ENCODE measurements around the gene LRRC37B.
"Not testable (repeated sequence)": the region's sequence is repeated elsewhere in the genome, so short reads cannot be mapped to it uniquely, and the experiment has no call there.

The LRRC37B gene

GRCh38 chr17:32084942-32085829 lies 78.0 kb downstream of the LRRC37B start:
- H3K36me3 ChIP-seq (ENCODE audit: control insufficient read depth in 2 of 2, insufficient read depth in 2 of 2, low read length in 2 of 2); H3K4me3 ChIP-seq (ENCODE audit: low read length in 2 of 2); H3K27me3 ChIP-seq (ENCODE audit: control insufficient read depth in 2 of 2, insufficient read depth in 2 of 2, low read length in 2 of 2); H3K9me3 ChIP-seq (ENCODE audit: control insufficient read depth in 2 of 2, low read length in 2 of 2); H3K4me1 ChIP-seq (ENCODE audit: control insufficient read depth in 2 of 2, insufficient read depth in 2 of 2, low read length in 2 of 2); H3K27ac ChIP-seq (ENCODE audit: low read depth in 2 of 2, low read length in 2 of 2); H3K9ac ChIP-seq (ENCODE audit: low read depth in 1 of 2, low read length in 2 of 2): not testable (repeated sequence)

- not testable (repeated sequence) for H3K9me3 ChIP-seq (ENCODE audit: control insufficient read depth in 2 of 2, low read length in 2 of 2); H3K4me1 ChIP-seq (ENCODE audit: control insufficient read depth in 2 of 2, insufficient read depth in 2 of 2, low read length in 2 of 2); H3K36me3 ChIP-seq (ENCODE audit: control insufficient read depth in 2 of 2, insufficient read depth in 2 of 2, low read length in 2 of 2); H3K9ac ChIP-seq (ENCODE audit: low read depth in 1 of 2, low read length in 2 of 2); H3K27me3 ChIP-seq (ENCODE audit: control insufficient read depth in 2 of 2, insufficient read depth in 2 of 2, low read length in 2 of 2); H3K27ac ChIP-seq (ENCODE audit: low read depth in 2 of 2, low read length in 2 of 2); H3K4me3 ChIP-seq (ENCODE audit: low read length in 2 of 2)
These were observed 79.7 kb downstream of the LRRC37B start for GRCh38 chr17:32086833-32087232.

- H3K4me3 ChIP-seq (ENCODE audit: low read length in 2 of 2); H3K9me3 ChIP-seq (ENCODE audit: control insufficient read depth in 2 of 2, low read length in 2 of 2): not testable (repeated sequence)
These were observed 84.9 kb downstream of the LRRC37B start for GRCh38 chr17:32092062-32092461.

GRCh38 chr17:32099686-32100085 lies 92.5 kb downstream of the LRRC37B start:
- H3K9ac ChIP-seq (ENCODE audit: low read depth in 1 of 2, low read length in 2 of 2) = no peak overlapping the region
- H3K27me3 ChIP-seq (ENCODE audit: control insufficient read depth in 2 of 2, insufficient read depth in 2 of 2, low read length in 2 of 2) = no peaks in the 10 kb centered on the region
- no peak overlapping the region for H3K4me3 ChIP-seq (ENCODE audit: low read length in 2 of 2)
- H3K9me3 ChIP-seq (ENCODE audit: control insufficient read depth in 2 of 2, low read length in 2 of 2) = no peaks in the 10 kb centered on the region
- H3K4me1 ChIP-seq (ENCODE audit: control insufficient read depth in 2 of 2, insufficient read depth in 2 of 2, low read length in 2 of 2) = peaks cover 7 to 8% of the 10 kb centered on the region in 2 donors
- H3K27ac ChIP-seq (ENCODE audit: low read depth in 2 of 2, low read length in 2 of 2) = no peak overlapping the region
- H3K36me3 ChIP-seq (ENCODE audit: control insufficient read depth in 2 of 2, insufficient read depth in 2 of 2, low read length in 2 of 2) = no peaks in the 10 kb centered on the region

More at GRCh38 chr17:32092062-32092461, 84.9 kb downstream of the LRRC37B start:
- H3K27ac ChIP-seq (ENCODE audit: low read depth in 2 of 2, low read length in 2 of 2); H3K9ac ChIP-seq (ENCODE audit: low read depth in 1 of 2, low read length in 2 of 2); H3K27me3 ChIP-seq (ENCODE audit: control insufficient read depth in 2 of 2, insufficient read depth in 2 of 2, low read length in 2 of 2); H3K36me3 ChIP-seq (ENCODE audit: control insufficient read depth in 2 of 2, insufficient read depth in 2 of 2, low read length in 2 of 2); H3K4me1 ChIP-seq (ENCODE audit: control insufficient read depth in 2 of 2, insufficient read depth in 2 of 2, low read length in 2 of 2): not testable (repeated sequence)

GRCh38 chr17:32100323-32100722 lies 93.1 kb downstream of the LRRC37B start:
- H3K9ac ChIP-seq (ENCODE audit: low read depth in 1 of 2, low read length in 2 of 2); H3K27ac ChIP-seq (ENCODE audit: low read depth in 2 of 2, low read length in 2 of 2); H3K9me3 ChIP-seq (ENCODE audit: control insufficient read depth in 2 of 2, low read length in 2 of 2); H3K4me3 ChIP-seq (ENCODE audit: low read length in 2 of 2); H3K27me3 ChIP-seq (ENCODE audit: control insufficient read depth in 2 of 2, insufficient read depth in 2 of 2, low read length in 2 of 2); H3K4me1 ChIP-seq (ENCODE audit: control insufficient read depth in 2 of 2, insufficient read depth in 2 of 2, low read length in 2 of 2); H3K36me3 ChIP-seq (ENCODE audit: control insufficient read depth in 2 of 2, insufficient read depth in 2 of 2, low read length in 2 of 2): not testable (repeated sequence)

- Histone ChIP-seq H3K27me3 (ENCODE audit: control insufficient read depth in 2 of 2, insufficient read depth in 2 of 2, low read length in 2 of 2) (no peaks in the 10 kb centered on the region), H3K9ac (ENCODE audit: low read depth in 1 of 2, low read length in 2 of 2) (no peak overlapping the region), H3K4me1 (ENCODE audit: control insufficient read depth in 2 of 2, insufficient read depth in 2 of 2, low read length in 2 of 2) (peaks cover 7 to 8% of the 10 kb centered on the region in 2 donors), H3K4me3 (ENCODE audit: low read length in 2 of 2) (no peak overlapping the region), H3K36me3 (ENCODE audit: control insufficient read depth in 2 of 2, insufficient read depth in 2 of 2, low read length in 2 of 2) (no peaks in the 10 kb centered on the region), H3K27ac (ENCODE audit: low read depth in 2 of 2, low read length in 2 of 2) (no peak overlapping the region), H3K9me3 (ENCODE audit: control insufficient read depth in 2 of 2, low read length in 2 of 2) (no peaks in the 10 kb centered on the region)
These were observed 93.9 kb downstream of the LRRC37B start for GRCh38 chr17:32100971-32101631.

- Histone ChIP-seq H3K9ac (ENCODE audit: low read depth in 1 of 2, low read length in 2 of 2) (no peak overlapping the region), H3K27ac (ENCODE audit: low read depth in 2 of 2, low read length in 2 of 2) (no peak overlapping the region), H3K4me1 (ENCODE audit: control insufficient read depth in 2 of 2, insufficient read depth in 2 of 2, low read length in 2 of 2) (peaks cover 10 to 11% of the 10 kb centered on the region in 2 donors), H3K27me3 (ENCODE audit: control insufficient read depth in 2 of 2, insufficient read depth in 2 of 2, low read length in 2 of 2) (no peaks in the 10 kb centered on the region), H3K36me3 (ENCODE audit: control insufficient read depth in 2 of 2, insufficient read depth in 2 of 2, low read length in 2 of 2) (no peaks in the 10 kb centered on the region), H3K4me3 (ENCODE audit: low read length in 2 of 2) (no peak overlapping the region), H3K9me3 (ENCODE audit: control insufficient read depth in 2 of 2, low read length in 2 of 2) (no peaks in the 10 kb centered on the region)
These were observed 95.0 kb downstream of the LRRC37B start for GRCh38 chr17:32102172-32102571.

GRCh38 chr17:32102646-32103186 lies 95.5 kb downstream of the LRRC37B start:
- Histone ChIP-seq H3K9ac (ENCODE audit: low read depth in 1 of 2, low read length in 2 of 2) (no peak overlapping the region), H3K4me1 (ENCODE audit: control insufficient read depth in 2 of 2, insufficient read depth in 2 of 2, low read length in 2 of 2) (peaks cover 10 to 11% of the 10 kb centered on the region in 2 donors), H3K9me3 (ENCODE audit: control insufficient read depth in 2 of 2, low read length in 2 of 2) (no peaks in the 10 kb centered on the region), H3K27ac (ENCODE audit: low read depth in 2 of 2, low read length in 2 of 2) (no peak overlapping the region), H3K4me3 (ENCODE audit: low read length in 2 of 2) (no peak overlapping the region), H3K36me3 (ENCODE audit: control insufficient read depth in 2 of 2, insufficient read depth in 2 of 2, low read length in 2 of 2) (no peaks in the 10 kb centered on the region), H3K27me3 (ENCODE audit: control insufficient read depth in 2 of 2, insufficient read depth in 2 of 2, low read length in 2 of 2) (no peaks in the 10 kb centered on the region)
